Right lung (tissue), 5 donors: Measurements from ENCODE around the gene RALY. TPM values are rescaled to one million over a fixed set of nuclear protein-coding genes. Genes with fewer than 3 reads are reported as not detected.
"Not testable (repeated sequence)": the region's sequence is repeated elsewhere in the genome, so short reads cannot be mapped to it uniquely, and the experiment has no call there.

Source experiments
- DNase-seq, 2 donors: peaks; one replicate each; pipeline ENCODE4 v3.0.0-alpha.2; 2013
- polyA plus RNA-seq, 5 donors: library from polyadenylated mRNA; unstranded; fragments of 120-200 nt; gene quantifications; one replicate each; pipeline versions ENCODE4 v1.2.1 to v1.2.3, GENCODE V29; 2013; ENCODE audit warnings: inconsistent platforms in 1 of 5, low replicate concordance in 1 of 5; ENCODE audit not compliant: insufficient read length in 5 of 5, insufficient read depth in 1 of 5

RALY gene
- polyA plus RNA-seq, 5 donors, result 206 to 250 (median 215) TPM

DNA sequence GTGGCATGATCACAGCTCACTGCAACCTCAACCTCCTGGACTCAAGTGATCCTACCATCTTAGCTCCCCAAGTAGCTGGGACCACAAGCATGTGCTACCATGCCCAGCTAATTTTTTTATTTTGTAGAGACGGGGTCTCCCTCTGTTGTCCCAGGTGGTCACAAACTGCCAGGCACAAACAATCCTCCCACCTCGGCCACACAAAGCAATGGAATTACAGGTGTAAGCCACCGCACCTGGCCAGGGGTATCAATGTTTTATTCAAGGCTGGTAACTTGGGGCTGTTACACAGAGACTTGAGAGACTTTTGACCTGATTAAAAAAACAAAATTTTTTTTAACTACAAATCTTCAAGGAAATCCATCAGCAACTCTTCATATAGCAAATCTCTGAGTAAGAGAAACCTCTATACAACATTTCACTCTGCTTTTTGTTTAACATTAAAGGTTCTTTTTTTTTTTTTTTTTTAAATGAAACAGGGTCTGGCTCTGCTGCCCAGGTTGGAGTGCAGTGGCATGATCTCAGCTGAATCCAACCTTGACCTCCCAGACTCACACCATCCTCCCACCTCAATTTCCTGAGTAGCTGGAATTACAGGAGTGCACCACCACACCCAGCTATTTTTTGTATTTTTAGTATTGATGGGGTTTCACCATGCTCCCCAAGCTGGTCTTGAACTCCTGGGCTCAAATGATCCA, 112.4 kb downstream of the RALY start:
- no peak for DNase-seq

DNA sequence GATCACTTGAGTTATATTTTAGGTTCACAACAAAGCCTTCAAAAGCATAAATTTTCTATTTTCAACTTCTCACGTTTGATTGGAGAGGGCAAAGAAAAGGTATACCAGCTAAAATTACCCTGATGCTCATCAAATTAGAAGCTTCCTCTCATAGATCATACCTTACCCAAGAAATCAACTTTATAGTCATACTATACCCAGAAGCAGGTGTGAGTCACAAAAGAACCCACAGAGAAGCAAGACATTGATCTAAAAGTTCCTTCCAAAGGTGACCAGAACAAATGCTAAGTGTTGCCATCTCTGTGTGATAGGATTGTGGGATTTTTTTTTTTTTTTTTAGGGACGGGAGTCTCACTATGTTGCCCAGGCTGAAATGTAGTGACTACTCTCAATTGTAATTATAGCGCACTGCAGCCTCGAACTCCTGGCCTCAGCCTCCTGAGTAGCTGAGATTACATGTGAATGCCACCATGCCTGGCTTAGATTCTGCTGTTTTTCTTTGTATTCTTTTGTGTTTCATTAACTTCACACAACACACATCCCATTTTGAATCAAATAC, 115.0 kb downstream of the RALY start:
- no peak for DNase-seq

- DNase-seq, result no peak
These were observed 115.7 kb downstream of the RALY start for GRCh38 chr20:34109442-34109841.

DNA sequence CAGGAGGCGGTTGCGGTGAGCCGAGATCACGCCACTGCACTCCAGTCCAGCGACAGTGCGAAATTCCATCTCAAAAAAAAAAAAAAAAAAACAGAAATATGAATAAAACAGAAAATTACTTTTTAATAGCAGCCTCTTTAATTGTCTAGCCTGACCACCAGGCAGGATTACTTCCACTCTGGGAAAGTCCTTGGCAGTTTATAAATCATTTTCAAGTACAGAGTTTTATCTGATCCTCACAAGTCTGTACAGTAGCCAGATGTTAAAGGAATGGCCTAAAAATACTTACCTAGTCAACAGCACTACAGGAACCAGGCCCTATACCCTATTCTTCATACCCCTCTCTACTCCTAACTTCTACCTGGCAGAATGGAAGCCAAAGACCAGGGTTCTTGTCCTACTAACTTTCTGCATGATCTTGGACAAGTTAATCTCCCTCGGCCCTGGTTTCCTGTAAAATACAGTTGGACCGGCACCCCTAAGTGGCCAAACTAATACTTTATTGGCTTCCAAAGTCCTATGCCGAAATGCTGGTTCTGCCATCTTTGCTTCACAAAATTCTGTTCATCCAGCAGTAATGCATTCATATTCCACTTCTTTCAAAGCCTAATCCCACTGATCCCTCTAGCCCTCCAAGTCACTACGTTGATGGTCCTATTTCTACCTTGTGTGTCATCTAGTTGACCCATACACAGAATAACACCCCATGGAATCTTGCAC, 116.5 kb downstream of the RALY start:
- no peak for DNase-seq

- DNase-seq, result peak; percentile 30 to 37
These were observed 117.3 kb downstream of the RALY start for GRCh38 chr20:34110745-34111641.

- peak; percentile 100 for DNase-seq
These were observed 118.2 kb downstream of the RALY start, which contains the start of gene EIF2S2 for GRCh38 chr20:34111702-34112599. Gene EIF2S2, minus strand, starts transcription at chr20:34112243. Its CDS starts 133 bp downstream, at chr20:34112110.

GRCh38 chr20:34112600-34113101, 118.9 kb downstream of the RALY start:
- peak in 1 of 2 donors; percentile 43 for DNase-seq

GRCh38 chr20:34114809-34115208, 121.1 kb downstream of the RALY start:
- DNase-seq, result no peak

DNA sequence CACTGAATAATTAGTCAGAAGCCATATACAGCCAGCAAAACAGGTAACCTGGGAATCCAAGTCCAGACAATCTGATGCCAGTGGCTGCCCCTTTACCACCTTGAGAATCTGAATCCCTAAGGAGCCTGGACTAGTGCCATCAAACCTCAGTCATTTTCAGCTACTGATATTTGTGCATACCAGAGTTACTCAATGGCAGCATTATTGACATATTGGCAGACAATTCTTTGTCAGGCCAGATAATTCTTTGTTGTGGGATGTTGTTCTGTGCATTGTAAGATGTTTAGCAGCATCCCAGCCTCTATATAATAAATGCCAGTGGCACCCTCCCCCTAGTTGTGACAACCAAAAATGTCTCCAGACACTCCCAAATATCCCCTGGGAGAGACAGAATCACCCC, 121.5 kb downstream of the RALY start:
- DNase-seq, result no peak

DNA sequence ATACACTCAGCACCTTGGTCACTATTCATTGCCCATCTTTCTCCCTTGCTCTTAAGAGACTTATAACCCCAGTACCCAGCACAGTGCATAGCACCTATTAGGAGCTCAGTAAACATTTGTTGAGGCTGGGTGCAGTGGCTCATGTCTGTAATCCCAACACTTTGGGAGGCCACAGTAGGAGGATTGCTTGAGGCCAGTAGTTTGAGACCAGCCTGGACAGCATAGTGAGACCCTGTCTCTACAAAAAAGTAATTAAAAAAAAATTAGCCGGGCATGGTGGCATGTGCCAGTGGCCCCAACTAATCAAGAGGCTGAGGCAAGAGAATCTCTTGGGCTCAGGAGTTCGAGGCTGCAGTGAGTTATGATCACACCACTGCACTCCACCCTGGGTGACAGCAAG, 126.5 kb downstream of the RALY start:
- no peak for DNase-seq

- no peak for DNase-seq
These were observed 128.7 kb downstream of the RALY start for GRCh38 chr20:34122274-34122980.

GRCh38 chr20:34123309-34123708, 129.6 kb downstream of the RALY start:
- no peak for DNase-seq

DNA sequence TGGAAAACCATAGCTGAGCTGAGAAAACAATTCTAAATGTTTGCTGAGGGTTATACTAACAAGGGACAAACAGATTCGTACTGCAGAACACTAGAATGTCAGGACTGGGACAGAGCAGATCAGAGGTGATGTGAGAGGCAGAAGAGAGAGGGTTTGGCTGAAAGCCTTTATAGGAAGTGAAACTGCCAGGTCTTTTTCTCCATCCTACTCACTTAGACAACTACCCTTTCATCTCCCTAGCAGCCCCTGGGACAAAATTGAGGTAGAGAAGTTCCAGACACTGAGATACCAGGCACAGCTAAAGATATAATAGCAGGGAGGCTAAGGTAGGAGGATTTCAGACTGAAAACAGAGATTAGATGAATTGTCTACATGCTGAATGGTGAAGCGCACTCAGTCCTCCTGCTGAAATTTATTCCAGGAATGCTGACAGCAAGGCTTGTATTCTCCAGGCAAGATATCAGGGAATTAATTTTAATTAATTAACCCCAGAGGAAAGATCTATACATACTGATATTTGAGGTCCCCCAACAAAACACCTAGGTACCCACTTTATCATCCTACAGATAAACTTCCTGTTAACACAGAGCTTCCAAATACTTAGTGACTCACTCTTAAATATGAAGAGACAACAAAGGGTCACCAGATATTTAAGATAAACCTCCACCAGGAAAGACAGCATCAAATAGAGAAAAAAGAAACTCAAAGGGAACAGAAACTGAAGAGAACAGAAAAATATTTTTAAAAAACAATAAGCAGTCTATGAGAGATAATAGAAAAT, 130.9 kb downstream of the RALY start:
- no peak for DNase-seq

DNA sequence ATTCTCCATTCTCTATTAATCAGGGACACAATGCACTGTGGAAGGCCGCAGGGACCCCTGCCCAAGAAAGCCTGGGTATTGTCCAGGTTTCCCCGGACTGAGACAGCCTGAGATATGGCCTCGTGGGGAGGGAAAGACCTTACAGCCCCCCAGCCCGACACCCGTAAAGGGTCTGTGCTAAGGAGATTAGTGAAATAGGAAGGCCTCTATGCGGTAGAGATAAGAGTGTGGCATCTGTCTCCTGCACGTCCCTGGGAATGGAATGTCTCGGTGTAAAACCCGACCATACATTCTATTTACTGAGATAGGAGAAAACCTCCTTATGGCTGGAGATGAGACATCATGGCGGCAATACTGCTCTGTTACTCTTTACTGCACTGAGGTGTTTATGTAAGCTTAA, 134.1 kb downstream of the RALY start:
- DNase-seq, result no peak

DNA sequence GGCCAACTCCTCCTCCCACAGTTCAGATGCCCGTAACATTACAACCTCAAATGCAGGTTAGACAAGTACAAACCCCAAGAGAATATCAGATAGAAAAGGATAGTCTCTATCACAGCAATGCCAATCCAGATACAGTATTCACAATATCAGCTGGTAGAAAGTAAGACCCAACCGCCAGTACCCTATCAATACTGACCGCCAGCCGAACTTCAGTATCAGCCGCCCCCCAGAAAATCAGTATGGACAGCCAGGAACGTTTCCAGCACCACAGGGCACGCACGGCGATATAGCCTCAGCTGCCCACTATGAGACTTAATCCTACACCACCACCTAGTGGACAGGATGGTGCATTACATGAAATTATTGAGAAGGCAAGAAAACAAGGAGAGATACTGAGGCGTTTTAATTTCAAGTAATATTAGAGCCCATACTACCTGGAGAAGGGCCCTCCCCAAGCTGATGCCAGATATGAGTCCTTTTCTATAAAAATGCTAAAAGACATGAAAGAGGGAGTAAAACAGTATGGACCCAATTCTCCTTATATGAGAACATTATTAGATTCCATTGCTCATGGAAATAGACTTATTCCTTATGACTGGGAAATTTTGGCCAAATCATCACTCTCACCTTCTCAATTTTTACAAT, 135.9 kb downstream of the RALY start:
- peak; percentile 52 to 68 for DNase-seq

DNA sequence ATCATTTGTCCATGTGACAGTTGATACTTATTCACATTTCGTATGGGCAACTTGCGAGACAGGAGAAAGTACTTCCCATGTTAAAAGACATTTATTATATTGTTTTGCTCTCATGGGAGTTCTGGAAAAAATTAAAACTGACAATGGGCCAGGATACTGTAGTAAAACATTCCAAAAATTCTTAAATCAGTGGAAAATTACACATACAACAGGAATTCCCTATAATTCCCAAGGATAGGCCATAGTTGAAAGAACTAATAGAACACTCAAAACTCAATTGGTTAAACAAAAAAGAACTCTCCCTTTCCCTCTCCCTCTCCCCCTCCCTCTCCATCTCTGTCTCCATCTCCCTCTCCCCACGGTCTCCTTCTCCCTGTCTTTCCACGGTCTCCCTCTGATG, 137.8 kb downstream of the RALY start:
- DNase-seq, result no peak

DNA sequence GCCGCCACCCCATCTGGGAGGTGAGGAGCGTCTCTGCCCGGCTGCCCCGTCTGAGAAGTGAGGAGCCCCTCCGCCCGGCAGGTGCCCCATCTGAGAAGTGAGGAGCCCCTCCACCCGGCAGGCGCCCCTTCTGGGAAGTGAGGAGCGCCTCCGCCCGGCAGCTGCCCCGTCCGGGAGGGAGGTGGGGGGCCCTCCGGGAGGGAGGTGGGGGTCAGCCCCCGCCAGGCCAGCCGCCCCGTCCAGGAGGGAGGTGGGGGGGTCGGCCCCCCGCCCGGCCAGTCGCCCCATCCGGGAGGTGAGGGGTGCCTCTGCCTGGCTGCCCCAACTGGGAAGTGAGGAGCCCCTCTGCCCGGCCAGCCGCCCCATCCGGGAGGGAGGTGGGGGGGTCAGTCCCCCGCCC, 138.8 kb downstream of the RALY start:
- not testable (repeated sequence) for DNase-seq

GRCh38 chr20:34132943-34133342, 139.2 kb downstream of the RALY start:
- DNase-seq, result not testable (repeated sequence)
